GM12874 (cell line): Measurements from ENCODE around the gene WDR27.

ENCODE experiments used
- CTCF ChIP-seq: IDR thresholded peaks from 2 replicates; pipeline ENCODE4 v1.5.1; 2011; ENCODE audit warnings: low read depth, mild to moderate bottlenecking, control low read depth, low read length, moderate library complexity; ENCODE audit not compliant: insufficient read depth

WDR27 gene

GRCh38 chr6:169479783-169480495 is 221.9 kb downstream of the WDR27 start:
- no peak for TF ChIP-seq CTCF

GRCh38 chr6:169474362-169474761 is 227.5 kb downstream of the WDR27 start:
- TF ChIP-seq CTCF: no peak

GRCh38 chr6:169473663-169474062 is 228.2 kb downstream of the WDR27 start:
- TF ChIP-seq CTCF: no peak

- TF ChIP-seq CTCF: no peak
Measured at GRCh38 chr6:169472786-169473416, 228.9 kb downstream of the WDR27 start.

- TF ChIP-seq CTCF: no peak
Measured at GRCh38 chr6:169470790-169471189, 231.0 kb downstream of the WDR27 start.

- TF ChIP-seq CTCF: no peak
Measured at GRCh38 chr6:169469028-169469427, 232.8 kb downstream of the WDR27 start.

GRCh38 chr6:169457762-169458161 is 244.1 kb downstream of the WDR27 start:
- no peak for TF ChIP-seq CTCF
